ENCODE measurements around the gene FOXB1. TPM values are rescaled to one million over a fixed set of nuclear protein-coding genes. Genes with fewer than 3 reads are reported as not detected.

FOXB1 gene
- polyA plus RNA-seq, 3 donors, result not detected

DNA sequence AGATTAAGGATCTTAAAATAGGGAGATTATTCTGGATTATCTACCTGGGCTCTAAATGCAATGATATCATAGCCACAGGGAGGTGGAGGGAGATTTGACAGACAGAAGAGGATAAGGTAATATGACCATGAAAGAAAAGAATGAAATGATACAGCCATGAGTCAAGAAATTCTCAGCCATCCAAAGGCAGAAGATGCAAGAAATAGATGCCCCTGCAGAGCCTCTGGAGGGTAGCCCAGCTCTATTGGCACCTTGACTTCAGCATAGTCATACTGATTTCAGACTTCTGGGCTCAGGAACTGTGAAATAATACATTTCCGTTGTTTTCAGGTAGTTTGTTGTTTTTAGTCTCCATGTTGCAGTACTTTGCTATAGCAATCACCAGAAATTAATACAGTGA is 31.9 kb upstream of the FOXB1 start:
- Histone ChIP-seq H3K4me3 (replicated peaks in 1 of 3; ENCODE audit: low read depth in 2 of 3, low read length in 3 of 3) (no peak overlapping the region), H3K9ac (ENCODE audit: insufficient read depth, low read length, poor library complexity, severe bottlenecking) (no peak overlapping the region), H3K36me3 (replicated peaks in 1 of 2; ENCODE audit: control insufficient read depth in 1 of 2, insufficient read depth in 2 of 2, low read length in 2 of 2) (no peaks in the 10 kb centered on the region), H3K4me1 (ENCODE audit: control insufficient read depth in 1 of 2, insufficient read depth in 2 of 2, low read length in 2 of 2) (peaks cover 11 to 16% of the 10 kb centered on the region in 2 donors), H3K9me3 (replicated peaks in 1 of 2; ENCODE audit: control insufficient read depth in 1 of 2, insufficient read depth in 1 of 2, low read length in 2 of 2) (no peaks in the 10 kb centered on the region), H4K20me1 (ENCODE audit: insufficient read depth, low read length) (no peaks in the 10 kb centered on the region), H3K4me2 (replicated peaks; ENCODE audit: extremely low read depth, low read length, poor library complexity, severe bottlenecking) (no peak overlapping the region), H2AFZ (ENCODE audit: insufficient read depth, low read depth, low read length, poor library complexity, severe bottlenecking) (no peak overlapping the region), H3K27me3 (ENCODE audit: control insufficient read depth in 2 of 2, insufficient read depth in 2 of 2, low read length in 2 of 2) (no peaks in the 10 kb centered on the region), H3K79me2 (ENCODE audit: insufficient read depth, low read length) (no peaks in the 10 kb centered on the region), H3K27ac (ENCODE audit: low read depth in 1 of 2, low read length in 2 of 2) (no peak overlapping the region)
- Mint-ChIP-seq H3K9me3 (peaks cover 0 to 9% (median 2%) of the 10 kb centered on the region in 7 donors), H3K36me3 (no peaks in the 10 kb centered on the region), H3K4me1 (peaks cover 16% of the 10 kb centered on the region), H3K27me3 (ENCODE audit: low read depth in 3 of 3) (peaks cover 0 to 5% (median 2%) of the 10 kb centered on the region in 3 donors), H3K27ac (no peak overlapping the region), H3K4me3 (no peak overlapping the region)
- no CpG with 5 or more reads among the region's 1 CpG for WGBS (ENCODE audit: insufficient coverage)
- TF ChIP-seq, protein P1, sequence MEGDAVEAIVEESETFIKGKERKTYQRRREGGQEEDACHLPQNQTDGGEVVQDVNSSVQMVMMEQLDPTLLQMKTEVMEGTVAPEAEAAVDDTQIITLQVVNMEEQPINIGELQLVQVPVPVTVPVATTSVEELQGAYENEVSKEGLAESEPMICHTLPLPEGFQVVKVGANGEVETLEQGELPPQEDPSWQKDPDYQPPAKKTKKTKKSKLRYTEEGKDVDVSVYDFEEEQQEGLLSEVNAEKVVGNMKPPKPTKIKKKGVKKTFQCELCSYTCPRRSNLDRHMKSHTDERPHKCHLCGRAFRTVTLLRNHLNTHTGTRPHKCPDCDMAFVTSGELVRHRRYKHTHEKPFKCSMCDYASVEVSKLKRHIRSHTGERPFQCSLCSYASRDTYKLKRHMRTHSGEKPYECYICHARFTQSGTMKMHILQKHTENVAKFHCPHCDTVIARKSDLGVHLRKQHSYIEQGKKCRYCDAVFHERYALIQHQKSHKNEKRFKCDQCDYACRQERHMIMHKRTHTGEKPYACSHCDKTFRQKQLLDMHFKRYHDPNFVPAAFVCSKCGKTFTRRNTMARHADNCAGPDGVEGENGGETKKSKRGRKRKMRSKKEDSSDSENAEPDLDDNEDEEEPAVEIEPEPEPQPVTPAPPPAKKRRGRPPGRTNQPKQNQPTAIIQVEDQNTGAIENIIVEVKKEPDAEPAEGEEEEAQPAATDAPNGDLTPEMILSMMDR (IDR thresholded peaks at IDR 0.05), result no peak
- intact Hi-C loops (cut with micrococcal nuclease), result no loop called here
- DNase-seq, result no peak

DNA sequence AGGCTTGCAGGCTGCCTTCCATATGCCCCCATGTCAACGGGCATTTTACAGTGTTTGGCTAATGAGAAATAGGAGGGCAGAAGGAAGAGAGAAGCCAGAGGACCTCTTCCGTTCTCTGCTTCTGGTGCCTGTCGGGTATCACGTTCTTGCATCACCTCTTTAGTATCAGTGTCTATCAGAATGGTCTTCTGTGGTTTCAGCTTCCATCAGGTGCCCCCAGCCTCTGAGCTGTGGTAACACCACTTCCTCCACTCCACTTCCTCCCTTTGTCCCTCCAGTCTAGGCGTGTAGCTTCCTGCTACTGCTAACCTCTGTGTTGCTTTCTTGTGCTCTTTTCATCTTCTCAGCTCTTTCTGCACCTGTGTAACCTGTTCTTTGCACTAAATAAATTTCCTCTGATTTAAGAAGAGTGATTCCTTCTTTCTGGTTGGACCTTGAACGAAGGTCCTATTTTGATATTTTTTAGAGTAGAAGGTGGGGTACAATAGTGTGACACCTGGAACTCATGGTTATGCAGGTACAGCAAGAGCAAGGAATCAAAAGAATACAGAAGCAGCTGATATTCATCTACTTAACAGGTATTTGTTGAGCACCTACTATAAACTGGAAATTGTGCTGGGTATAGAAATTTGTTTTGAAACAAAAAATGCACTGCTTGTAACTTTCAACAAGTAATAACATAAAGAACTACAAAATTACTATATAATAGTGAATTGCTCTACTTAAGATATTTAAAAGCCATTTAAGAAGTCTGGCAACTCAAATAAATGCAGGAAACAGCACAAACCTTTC is 27.4 kb upstream of the FOXB1 start:
- Histone ChIP-seq H3K27me3 (ENCODE audit: control insufficient read depth in 2 of 2, insufficient read depth in 2 of 2, low read length in 2 of 2) (peaks cover 0 to 3% of the 10 kb centered on the region in 2 donors), H3K4me2 (replicated peaks; ENCODE audit: extremely low read depth, low read length, poor library complexity, severe bottlenecking) (peak overlapping the region; percentile 34), H3K9ac (ENCODE audit: insufficient read depth, low read length, poor library complexity, severe bottlenecking) (no peak overlapping the region), H3K9me3 (replicated peaks in 1 of 2; ENCODE audit: control insufficient read depth in 1 of 2, insufficient read depth in 1 of 2, low read length in 2 of 2) (no peaks in the 10 kb centered on the region), H2AFZ (ENCODE audit: insufficient read depth, low read depth, low read length, poor library complexity, severe bottlenecking) (no peak overlapping the region), H4K20me1 (ENCODE audit: insufficient read depth, low read length) (no peaks in the 10 kb centered on the region), H3K4me3 (replicated peaks in 1 of 3; ENCODE audit: low read depth in 2 of 3, low read length in 3 of 3) (peak overlapping the region in 1 of 3 experiments; percentile 12), H3K4me1 (ENCODE audit: control insufficient read depth in 1 of 2, insufficient read depth in 2 of 2, low read length in 2 of 2) (peaks cover 11 to 16% of the 10 kb centered on the region in 2 donors), H3K79me2 (ENCODE audit: insufficient read depth, low read length) (no peaks in the 10 kb centered on the region), H3K36me3 (replicated peaks in 1 of 2; ENCODE audit: control insufficient read depth in 1 of 2, insufficient read depth in 2 of 2, low read length in 2 of 2) (no peaks in the 10 kb centered on the region), H3K27ac (ENCODE audit: low read depth in 1 of 2, low read length in 2 of 2) (no peak overlapping the region)
- TF ChIP-seq, protein P1 (IDR thresholded peaks at IDR 0.05), result no peak
- H3K36me3 Mint-ChIP-seq, result no peaks in the 10 kb centered on the region
- H3K9me3 Mint-ChIP-seq, result peaks cover 0 to 4% (median 0%) of the 10 kb centered on the region in 7 donors
- WGBS (ENCODE audit: insufficient coverage), result 0% methylated on average over 1 of the region's 6 CpGs
- H3K27ac Mint-ChIP-seq, result no peak overlapping the region
- peak; percentile 5 to 33 (median 8) for DNase-seq
- peaks cover 0 to 6% (median 2%) of the 10 kb centered on the region in 3 donors for H3K27me3 Mint-ChIP-seq (ENCODE audit: low read depth in 3 of 3)
- intact Hi-C loops (cut with micrococcal nuclease), result no loop called here
- peaks cover 16% of the 10 kb centered on the region for H3K4me1 Mint-ChIP-seq
- peak overlapping the region; percentile 24 to 70 for H3K4me3 Mint-ChIP-seq

Measured in CD14-positive monocyte (primary cell).